Measurements from ENCODE around the gene NRIP3. TPM values are rescaled to one million over a fixed set of nuclear protein-coding genes. Genes with fewer than 3 reads are reported as not detected.

The NRIP3 gene
- total RNA-seq, 4 donors from 2014 or later = 0.10 to 3.4 (median 1.1) TPM; not detected in 1

GRCh38 chr11:9042488-9042887, 38.7 kb upstream of the NRIP3 start:
- H3K4me3 ChIP-seq = no peak overlapping the region
- intact Hi-C loops (cut with DNase I; ENCODE audit: low total_unique reads) (no loop called here), in situ Hi-C loops (cut with MboI; ENCODE audit: low sequenced_read_pairs in 4 of 4) (no loop called here)
- TF ChIP-seq CTCF (IDR thresholded peaks at IDR 0.05 in 4 of 5, conservative IDR thresholded peaks at IDR 0.05 in 1 of 5) (no peak), POLR2A (IDR thresholded peaks at IDR 0.05) (no peak)
- H3K27ac ChIP-seq = no peak overlapping the region
- peaks cover 3 to 4% of the 10 kb centered on the region in 2 donors for H3K4me1 ChIP-seq
- H3K27me3 ChIP-seq = no peaks in the 10 kb centered on the region
- H3K36me3 ChIP-seq = no peaks in the 10 kb centered on the region
- ATAC-seq (no peak), DNase-seq (no peak)
- no peaks in the 10 kb centered on the region for H3K9me3 ChIP-seq

GRCh38 chr11:9041747-9042146, 37.9 kb upstream of the NRIP3 start:
- no peak for DNase-seq
- Histone ChIP-seq H3K36me3 (no peaks in the 10 kb centered on the region), H3K9me3 (no peaks in the 10 kb centered on the region), H3K4me1 (no peaks in the 10 kb centered on the region), H3K4me3 (no peak overlapping the region), H3K27ac (no peak overlapping the region), H3K27me3 (no peaks in the 10 kb centered on the region)
- no peak for ATAC-seq
- intact Hi-C loops (cut with DNase I; ENCODE audit: low total_unique reads) = no loop called here
- TF ChIP-seq CTCF (IDR thresholded peaks at IDR 0.05 in 4 of 5, conservative IDR thresholded peaks at IDR 0.05 in 1 of 5) = no peak
- no peak for TF ChIP-seq POLR2A (IDR thresholded peaks at IDR 0.05)
- in situ Hi-C loops (cut with MboI; ENCODE audit: low sequenced_read_pairs in 4 of 4) = no loop called here

GRCh38 chr11:9040410-9040809, 36.6 kb upstream of the NRIP3 start:
- intact Hi-C loops (cut with DNase I; ENCODE audit: low total_unique reads) = no loop called here

GRCh38 chr11:9039863-9040262, 36.1 kb upstream of the NRIP3 start:
- in situ Hi-C loops (cut with MboI; ENCODE audit: low sequenced_read_pairs in 4 of 4) (no loop called here), intact Hi-C loops (cut with DNase I; ENCODE audit: low total_unique reads) (no loop called here)
- Histone ChIP-seq H3K9me3 (no peaks in the 10 kb centered on the region), H3K36me3 (no peaks in the 10 kb centered on the region), H3K4me3 (no peak overlapping the region), H3K27ac (no peak overlapping the region), H3K4me1 (no peaks in the 10 kb centered on the region), H3K27me3 (no peaks in the 10 kb centered on the region)
- DNase-seq (no peak), ATAC-seq (no peak)
- TF ChIP-seq POLR2A (IDR thresholded peaks at IDR 0.05) (no peak), CTCF (IDR thresholded peaks at IDR 0.05 in 4 of 5, conservative IDR thresholded peaks at IDR 0.05 in 1 of 5) (no peak)

More at GRCh38 chr11:9040410-9040809, 36.6 kb upstream of the NRIP3 start:
- TF ChIP-seq CTCF (IDR thresholded peaks at IDR 0.05 in 4 of 5, conservative IDR thresholded peaks at IDR 0.05 in 1 of 5) = no peak
- TF ChIP-seq POLR2A (IDR thresholded peaks at IDR 0.05) = no peak
- ATAC-seq (no peak), DNase-seq (no peak)
- Histone ChIP-seq H3K4me3 (no peak overlapping the region), H3K36me3 (no peaks in the 10 kb centered on the region), H3K9me3 (no peaks in the 10 kb centered on the region), H3K27ac (no peak overlapping the region), H3K27me3 (no peaks in the 10 kb centered on the region), H3K4me1 (no peaks in the 10 kb centered on the region)
- in situ Hi-C loops (cut with MboI; ENCODE audit: low sequenced_read_pairs in 4 of 4) = no loop called here

GRCh38 chr11:9039198-9039597, 35.4 kb upstream of the NRIP3 start:
- Histone ChIP-seq H3K36me3 (no peaks in the 10 kb centered on the region), H3K9me3 (no peaks in the 10 kb centered on the region), H3K4me3 (no peak overlapping the region), H3K4me1 (no peaks in the 10 kb centered on the region), H3K27me3 (no peaks in the 10 kb centered on the region), H3K27ac (no peak overlapping the region)
- ATAC-seq (no peak), DNase-seq (no peak)
- intact Hi-C loops (cut with DNase I; ENCODE audit: low total_unique reads) = no loop called here
- TF ChIP-seq CTCF (IDR thresholded peaks at IDR 0.05 in 4 of 5, conservative IDR thresholded peaks at IDR 0.05 in 1 of 5) (no peak), POLR2A (IDR thresholded peaks at IDR 0.05) (no peak)
- in situ Hi-C loops (cut with MboI; ENCODE audit: low sequenced_read_pairs in 4 of 4) = no loop called here
